Esophagus muscularis mucosa (tissue), 4 donors: ENCODE data around the gene CHRNA4. TPM values are rescaled to one million over a fixed set of nuclear protein-coding genes. Genes with fewer than 3 reads are reported as not detected.

ENCODE experiments used
- DNase-seq: peaks from one replicate; pipeline ENCODE4 v3.0.0-alpha.2; 2017; ENCODE audit errors: extremely low spot score
- H3K27ac ChIP-seq, 4 donors: fragments of 200-600 bp; sonication (generic); replicated peaks in 1 of 4; 1 replicate in 3 of 4; 2 replicates in 1 of 4; pipeline ENCODE4 v1.5.1; 2016 to 2019; ENCODE audit warnings: mild to moderate bottlenecking in 1 of 4
- H3K27me3 ChIP-seq, 4 donors: fragments of 200-600 bp; sonication (generic); one replicate each; pipeline versions ENCODE4 v1.5.1 to v1.6.0; 2016 to 2019
- H3K36me3 ChIP-seq, 4 donors: fragments of 200-600 bp; sonication (generic); one replicate each; pipeline ENCODE4 v1.5.1; 2016 to 2019
- H3K4me1 ChIP-seq, 4 donors: fragments of 200-600 bp; sonication (generic); one replicate each; pipeline ENCODE4 v1.5.1; 2016 to 2019
- H3K4me3 ChIP-seq, 4 donors: fragments of 200-600 bp; sonication (generic); 1 replicate in 2 of 4; 2 replicates in 2 of 4; pipeline ENCODE4 v1.5.1; 2016 to 2019; ENCODE audit warnings: mild to moderate bottlenecking in 4 of 4, moderate library complexity in 1 of 4
- H3K9me3 ChIP-seq, 4 donors: fragments of 200-600 bp; sonication (generic); 1 replicate in 3 of 4; 2 replicates in 1 of 4; pipeline ENCODE4 v1.5.1; 2016 to 2019
- EP300 ChIP-seq: sonication (generic); formaldehyde crosslinking; IDR thresholded peaks from one replicate; pipeline ENCODE4 v1.6.1; 2017; ENCODE audit warnings: antibody characterized with exemption
- POLR2A ChIP-seq: fragments of 450-650 bp; IDR thresholded peaks from one replicate; pipeline ENCODE4 v1.6.1; 2017; ENCODE audit warnings: antibody characterized with exemption, moderate library complexity, mild to moderate bottlenecking, low read depth
- POLR2AphosphoS5 ChIP-seq, 2 donors: sonication (generic); formaldehyde crosslinking; IDR thresholded peaks; one replicate each; pipeline ENCODE4 v1.6.1; 2017; ENCODE audit warnings: antibody characterized with exemption in 2 of 2
- WGBS: methylation state at CpG from one replicate; pipeline ENCODE4 v1.1.5; 2018; 5-methylcytosine and 5-hydroxymethylcytosine counted together
- intact Hi-C: fragments of 100-400 bp; cut with DNase I; formaldehyde crosslinking; loops from one replicate; pipeline ENCODE4 v1.15.1; 2023
- total RNA-seq, 4 donors: library from RNA; depleted of rRNA; stranded (reverse); fragments of >200 nt; gene quantifications; one replicate each; pipeline versions ENCODE4 v1.1.0 to v1.2.1, GENCODE V29; 2016
- TF ChIP-seq, protein P1 (sequence below), 3 experiments: fragments of 200-600 bp in 2 of 3; fragments of 450-650 bp in 1 of 3; sonication (generic) in 2 of 3; IDR thresholded peaks; one replicate each; pipeline ENCODE4 v1.5.1; 2017 to 2019; ENCODE audit warnings: antibody characterized with exemption in 3 of 3, mild to moderate bottlenecking in 2 of 3, moderate library complexity in 1 of 3

The CHRNA4 gene
- total RNA-seq, 4 donors from 2014 or later: not detected

GRCh38 chr20:63407928-63408683 lies 47.0 kb upstream of the CHRNA4 start:
- intact Hi-C loops: no loop called here
- no peak overlapping the region for H3K4me3 ChIP-seq
- H3K36me3 ChIP-seq: no peaks in the 10 kb centered on the region
- TF ChIP-seq POLR2AphosphoS5 (IDR thresholded peaks at IDR 0.05): no peak
- TF ChIP-seq POLR2A: no peak
- TF ChIP-seq, protein P1, sequence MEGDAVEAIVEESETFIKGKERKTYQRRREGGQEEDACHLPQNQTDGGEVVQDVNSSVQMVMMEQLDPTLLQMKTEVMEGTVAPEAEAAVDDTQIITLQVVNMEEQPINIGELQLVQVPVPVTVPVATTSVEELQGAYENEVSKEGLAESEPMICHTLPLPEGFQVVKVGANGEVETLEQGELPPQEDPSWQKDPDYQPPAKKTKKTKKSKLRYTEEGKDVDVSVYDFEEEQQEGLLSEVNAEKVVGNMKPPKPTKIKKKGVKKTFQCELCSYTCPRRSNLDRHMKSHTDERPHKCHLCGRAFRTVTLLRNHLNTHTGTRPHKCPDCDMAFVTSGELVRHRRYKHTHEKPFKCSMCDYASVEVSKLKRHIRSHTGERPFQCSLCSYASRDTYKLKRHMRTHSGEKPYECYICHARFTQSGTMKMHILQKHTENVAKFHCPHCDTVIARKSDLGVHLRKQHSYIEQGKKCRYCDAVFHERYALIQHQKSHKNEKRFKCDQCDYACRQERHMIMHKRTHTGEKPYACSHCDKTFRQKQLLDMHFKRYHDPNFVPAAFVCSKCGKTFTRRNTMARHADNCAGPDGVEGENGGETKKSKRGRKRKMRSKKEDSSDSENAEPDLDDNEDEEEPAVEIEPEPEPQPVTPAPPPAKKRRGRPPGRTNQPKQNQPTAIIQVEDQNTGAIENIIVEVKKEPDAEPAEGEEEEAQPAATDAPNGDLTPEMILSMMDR (IDR thresholded peaks at IDR 0.05): no peak
- TF ChIP-seq EP300: no peak
- peaks cover 0 to 73% (median 0%) of the 10 kb centered on the region in 4 donors for H3K27me3 ChIP-seq
- H3K4me1 ChIP-seq: no peaks in the 10 kb centered on the region
- no peak for DNase-seq
- no peak overlapping the region for H3K27ac ChIP-seq
- no peaks in the 10 kb centered on the region for H3K9me3 ChIP-seq
- 95% methylated on average over 20 of the region's 27 CpGs for WGBS

- intact Hi-C loops: no loop called here
- Histone ChIP-seq H3K4me3 (no peak overlapping the region), H3K27me3 (peaks cover 0 to 73% (median 0%) of the 10 kb centered on the region in 4 donors), H3K9me3 (no peaks in the 10 kb centered on the region), H3K27ac (no peak overlapping the region), H3K36me3 (no peaks in the 10 kb centered on the region), H3K4me1 (no peaks in the 10 kb centered on the region)
- WGBS: 80% methylated on average over 1 of the region's 60 CpGs
- DNase-seq: no peak
- no peak for TF ChIP-seq POLR2A
- TF ChIP-seq, protein P1 (IDR thresholded peaks at IDR 0.05): no peak
- no peak for TF ChIP-seq EP300
- no peak for TF ChIP-seq POLR2AphosphoS5 (IDR thresholded peaks at IDR 0.05)
Measured at GRCh38 chr20:63406617-63407245, 45.6 kb upstream of the CHRNA4 start.

GRCh38 chr20:63406011-63406410 lies 44.9 kb upstream of the CHRNA4 start:
- peaks cover 0 to 73% (median 0%) of the 10 kb centered on the region in 4 donors for H3K27me3 ChIP-seq

GRCh38 chr20:63405102-63405730 lies 44.1 kb upstream of the CHRNA4 start:
- DNase-seq: no peak
- Histone ChIP-seq H3K27me3 (peaks cover 0 to 73% (median 0%) of the 10 kb centered on the region in 4 donors), H3K4me3 (no peak overlapping the region), H3K4me1 (no peaks in the 10 kb centered on the region), H3K27ac (no peak overlapping the region), H3K9me3 (no peaks in the 10 kb centered on the region), H3K36me3 (no peaks in the 10 kb centered on the region)
- TF ChIP-seq, protein P1 (IDR thresholded peaks at IDR 0.05): no peak
- no peak for TF ChIP-seq POLR2AphosphoS5 (IDR thresholded peaks at IDR 0.05)
- no peak for TF ChIP-seq POLR2A
- TF ChIP-seq EP300: no peak
- 81% methylated on average over 28 of the region's 31 CpGs for WGBS
- intact Hi-C loops: no loop called here

More at GRCh38 chr20:63406011-63406410, 44.9 kb upstream of the CHRNA4 start:
- H3K4me3 ChIP-seq: no peak overlapping the region
- TF ChIP-seq POLR2A: no peak
- TF ChIP-seq, protein P1 (IDR thresholded peaks at IDR 0.05): no peak
- TF ChIP-seq EP300: no peak
- TF ChIP-seq POLR2AphosphoS5 (IDR thresholded peaks at IDR 0.05): no peak
- H3K9me3 ChIP-seq: no peaks in the 10 kb centered on the region
- no peaks in the 10 kb centered on the region for H3K36me3 ChIP-seq
- no peaks in the 10 kb centered on the region for H3K4me1 ChIP-seq
- H3K27ac ChIP-seq: no peak overlapping the region
- no peak for DNase-seq
- intact Hi-C loops: no loop called here
- 100% methylated on average over 1 of the region's 23 CpGs for WGBS
